ENCODE measurements around the gene FLT1.

DNA sequence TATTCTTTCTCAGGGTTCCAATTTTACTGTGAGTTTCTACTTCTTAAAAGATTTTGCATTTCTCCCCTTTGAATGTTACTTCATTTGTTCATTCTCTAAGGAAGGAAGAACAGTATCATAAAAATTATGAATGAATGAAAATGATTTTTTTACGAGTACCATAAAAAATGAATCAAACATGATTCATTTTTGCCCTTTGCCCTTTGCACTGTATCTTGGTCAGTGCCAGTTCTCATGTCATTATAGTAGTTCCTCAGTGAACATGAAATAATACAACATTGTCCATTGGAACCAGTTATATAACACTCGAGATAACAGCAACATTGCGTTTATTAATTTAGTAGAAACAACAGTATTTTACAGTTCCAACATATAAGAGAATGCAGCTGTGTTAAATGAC lies 28.8 kb downstream of the FLT1 start:
- no peak for TF ChIP-seq CTCF (IDR thresholded peaks at IDR 0.05; ENCODE audit: borderline replicate concordance, extremely low read depth, low read length, poor library complexity, severe bottlenecking)
- TF ChIP-seq EZH2 (IDR thresholded peaks at IDR 0.05; ENCODE audit: borderline replicate concordance, low read depth, low read length, severe bottlenecking) = no peak

Data from DND-41 (cell line).